ENCODE measurements around the gene E2F3. TPM values are rescaled to one million over a fixed set of nuclear protein-coding genes. Genes with fewer than 3 reads are reported as not detected.

Gene E2F3
- total RNA-seq, 1 experiment from 2014 or later, result 15.4 TPM

DNA sequence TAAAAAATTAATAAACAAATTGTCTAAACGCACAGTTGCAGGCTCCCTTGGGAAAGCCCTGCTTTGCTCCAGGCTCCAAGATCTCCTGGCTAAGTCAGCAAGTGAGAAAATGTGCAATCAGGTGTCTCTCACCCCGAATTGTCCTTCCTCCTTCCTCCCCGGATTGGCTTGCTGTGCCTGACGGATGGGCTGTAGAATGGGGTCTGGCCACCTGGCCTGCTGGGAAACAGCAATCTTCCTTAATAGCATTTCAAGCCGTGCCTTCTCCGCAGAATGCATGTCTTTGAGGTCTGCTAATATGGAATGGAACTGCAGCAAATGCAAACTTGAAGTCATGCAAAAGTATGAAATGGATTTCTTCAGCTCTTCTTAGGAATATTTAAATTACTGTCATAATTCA lies 88.9 kb downstream of the E2F3 start:
- no peaks in the 10 kb centered on the region for H3K27me3 ChIP-seq (replicated peaks; ENCODE audit: control insufficient read depth, insufficient read depth, low read length)
- intact Hi-C loops (cut with micrococcal nuclease; ENCODE audit: unreplicated experiment), result no loop called here
- no peak overlapping the region for H3K4me3 ChIP-seq (ENCODE audit: low read depth, low read length)
- ChIA-PET CTCF (no interaction called here), POLR2A (no interaction called here)
- Mint-ChIP-seq H3K9me3 (ENCODE audit: unreplicated experiment) (no peaks in the 10 kb centered on the region), H3K4me1 (ENCODE audit: low read depth, unreplicated experiment) (no peaks in the 10 kb centered on the region), H3K27ac (ENCODE audit: unreplicated experiment) (no peak overlapping the region), H3K27me3 (ENCODE audit: insufficient read depth, unreplicated experiment) (no peaks in the 10 kb centered on the region), H3K4me3 (ENCODE audit: unreplicated experiment) (no peak overlapping the region), H3K36me3 (ENCODE audit: insufficient read depth, unreplicated experiment) (peaks cover 40% of the 10 kb centered on the region)
- no peaks in the 10 kb centered on the region for H3K4me1 ChIP-seq
- TF ChIP-seq, protein P1, sequence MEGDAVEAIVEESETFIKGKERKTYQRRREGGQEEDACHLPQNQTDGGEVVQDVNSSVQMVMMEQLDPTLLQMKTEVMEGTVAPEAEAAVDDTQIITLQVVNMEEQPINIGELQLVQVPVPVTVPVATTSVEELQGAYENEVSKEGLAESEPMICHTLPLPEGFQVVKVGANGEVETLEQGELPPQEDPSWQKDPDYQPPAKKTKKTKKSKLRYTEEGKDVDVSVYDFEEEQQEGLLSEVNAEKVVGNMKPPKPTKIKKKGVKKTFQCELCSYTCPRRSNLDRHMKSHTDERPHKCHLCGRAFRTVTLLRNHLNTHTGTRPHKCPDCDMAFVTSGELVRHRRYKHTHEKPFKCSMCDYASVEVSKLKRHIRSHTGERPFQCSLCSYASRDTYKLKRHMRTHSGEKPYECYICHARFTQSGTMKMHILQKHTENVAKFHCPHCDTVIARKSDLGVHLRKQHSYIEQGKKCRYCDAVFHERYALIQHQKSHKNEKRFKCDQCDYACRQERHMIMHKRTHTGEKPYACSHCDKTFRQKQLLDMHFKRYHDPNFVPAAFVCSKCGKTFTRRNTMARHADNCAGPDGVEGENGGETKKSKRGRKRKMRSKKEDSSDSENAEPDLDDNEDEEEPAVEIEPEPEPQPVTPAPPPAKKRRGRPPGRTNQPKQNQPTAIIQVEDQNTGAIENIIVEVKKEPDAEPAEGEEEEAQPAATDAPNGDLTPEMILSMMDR (IDR thresholded peaks at IDR 0.05; ENCODE audit: insufficient read depth in 1 of 2, low read depth in 1 of 2, low read length in 1 of 2, severe bottlenecking in 1 of 2, unreplicated experiment in 1 of 2), result no peak
- H3K36me3 ChIP-seq (ENCODE audit: control insufficient read depth, insufficient read depth, low read length), result no peaks in the 10 kb centered on the region
- DNase-seq, result no peak
- H3K9me3 ChIP-seq, result no peaks in the 10 kb centered on the region
- no TSS peak for BruUV-seq (replicated peaks)

DNA sequence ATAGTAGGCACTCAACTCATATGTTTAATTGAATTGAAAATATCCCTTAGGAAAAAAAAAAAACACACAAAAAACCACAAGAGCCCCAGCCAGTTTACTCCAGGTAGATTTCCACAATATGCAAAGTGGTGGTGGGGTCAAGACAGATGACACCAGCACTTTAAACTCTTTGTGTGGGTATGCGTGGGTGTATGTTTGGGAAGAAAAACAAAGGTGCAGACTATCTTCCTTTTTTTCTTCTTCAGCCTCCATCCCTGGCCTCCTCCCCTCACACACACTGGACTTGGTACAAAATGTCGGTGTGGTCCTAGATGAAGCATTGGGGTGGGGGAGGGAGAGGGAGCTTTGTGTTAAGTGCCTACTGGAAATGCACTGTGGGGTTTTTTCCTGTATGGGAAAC lies 90.4 kb downstream of the E2F3 start:
- H3K4me1 Mint-ChIP-seq (ENCODE audit: low read depth, unreplicated experiment), result no peaks in the 10 kb centered on the region
- no peaks in the 10 kb centered on the region for H3K36me3 ChIP-seq (ENCODE audit: control insufficient read depth, insufficient read depth, low read length)
- CTCF ChIA-PET, result no interaction called here

DNA sequence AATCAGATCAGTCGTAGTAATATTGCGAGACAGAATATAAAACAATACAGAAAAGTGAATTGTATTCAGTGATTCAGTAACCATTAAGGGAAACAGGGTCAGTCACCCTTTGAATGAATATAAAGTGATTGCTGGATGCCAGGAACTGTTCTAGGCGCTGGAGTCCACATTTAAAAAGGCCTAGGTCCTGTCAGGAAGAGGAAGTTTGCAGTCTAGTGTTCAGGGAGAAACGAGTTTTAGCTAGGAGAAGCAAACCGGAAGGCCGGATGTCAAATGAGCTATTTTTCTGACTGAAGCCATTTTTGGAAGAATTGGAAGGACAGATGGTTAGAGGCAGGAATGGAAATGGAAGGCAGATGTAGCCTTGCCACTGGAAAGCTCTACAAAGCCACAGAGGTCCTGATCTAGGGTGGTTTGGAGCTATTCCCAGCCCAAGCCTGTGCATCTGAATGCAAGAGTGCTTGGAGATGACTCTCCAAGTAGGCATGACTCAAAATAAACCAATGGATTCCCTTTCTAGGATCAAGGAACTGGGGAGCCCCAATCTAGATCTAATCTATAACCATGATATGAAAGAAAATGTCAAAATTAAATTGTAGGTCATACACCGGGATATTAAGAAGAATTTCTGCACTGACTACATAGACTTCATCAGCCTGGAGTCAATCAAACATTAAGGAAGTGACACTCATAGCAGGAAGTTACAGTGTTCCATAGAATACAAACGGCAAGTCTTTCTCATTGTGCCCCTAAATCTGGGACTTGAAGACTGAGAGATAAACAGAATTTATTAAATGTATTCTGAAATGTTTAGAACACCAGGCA lies 95.7 kb downstream of the E2F3 start:
- Histone ChIP-seq H3K4me3 (ENCODE audit: low read depth, low read length) (no peak overlapping the region), H3K4me1 (no peaks in the 10 kb centered on the region), H3K27me3 (replicated peaks; ENCODE audit: control insufficient read depth, insufficient read depth, low read length) (no peaks in the 10 kb centered on the region), H3K9me3 (no peaks in the 10 kb centered on the region), H3K36me3 (ENCODE audit: control insufficient read depth, insufficient read depth, low read length) (no peaks in the 10 kb centered on the region)
- POLR2A ChIA-PET, result no interaction called here
- intact Hi-C loops (cut with micrococcal nuclease; ENCODE audit: unreplicated experiment), result no loop called here
- Mint-ChIP-seq H3K27me3 (ENCODE audit: insufficient read depth, unreplicated experiment) (no peaks in the 10 kb centered on the region), H3K27ac (ENCODE audit: unreplicated experiment) (no peak overlapping the region), H3K9me3 (ENCODE audit: unreplicated experiment) (no peaks in the 10 kb centered on the region), H3K4me1 (ENCODE audit: low read depth, unreplicated experiment) (no peaks in the 10 kb centered on the region), H3K36me3 (ENCODE audit: insufficient read depth, unreplicated experiment) (peaks cover 5% of the 10 kb centered on the region), H3K4me3 (ENCODE audit: unreplicated experiment) (no peak overlapping the region)
- no peak for DNase-seq
- CTCF ChIA-PET, result no interaction called here
- no TSS peak for BruUV-seq (replicated peaks)
- TF ChIP-seq, protein P1 (IDR thresholded peaks at IDR 0.05; ENCODE audit: insufficient read depth in 1 of 2, low read depth in 1 of 2, low read length in 1 of 2, severe bottlenecking in 1 of 2, unreplicated experiment in 1 of 2), result no peak

More for the DNA sequence above, 90.4 kb downstream of the E2F3 start:
- TF ChIP-seq, protein P1 (IDR thresholded peaks at IDR 0.05; ENCODE audit: insufficient read depth in 1 of 2, low read depth in 1 of 2, low read length in 1 of 2, severe bottlenecking in 1 of 2, unreplicated experiment in 1 of 2), result no peak
- intact Hi-C loops (cut with micrococcal nuclease; ENCODE audit: unreplicated experiment), result no loop called here
- Histone ChIP-seq H3K4me3 (ENCODE audit: low read depth, low read length) (no peak overlapping the region), H3K27me3 (replicated peaks; ENCODE audit: control insufficient read depth, insufficient read depth, low read length) (no peaks in the 10 kb centered on the region), H3K9me3 (no peaks in the 10 kb centered on the region), H3K4me1 (no peaks in the 10 kb centered on the region)
- no peak overlapping the region for H3K27ac Mint-ChIP-seq (ENCODE audit: unreplicated experiment)
- POLR2A ChIA-PET, result no interaction called here
- no TSS peak for BruUV-seq (replicated peaks)
- no peaks in the 10 kb centered on the region for H3K9me3 Mint-ChIP-seq (ENCODE audit: unreplicated experiment)
- no peak for DNase-seq
- no peak overlapping the region for H3K4me3 Mint-ChIP-seq (ENCODE audit: unreplicated experiment)
- no peaks in the 10 kb centered on the region for H3K27me3 Mint-ChIP-seq (ENCODE audit: insufficient read depth, unreplicated experiment)
- peaks cover 38% of the 10 kb centered on the region for H3K36me3 Mint-ChIP-seq (ENCODE audit: insufficient read depth, unreplicated experiment)

All from Caco-2 (cell line).